GM11168 (cell line): ENCODE data around the gene ATXN7.

Source experiments
- in situ Hi-C: fragments of 300-500 bp; cut with MboI; formaldehyde crosslinking; loops from one replicate; pipeline ENCODE4 v1.12.0; 2022; ENCODE audit warnings: low sequenced_read_pairs; ENCODE audit not compliant: unreplicated experiment

Gene ATXN7, protein sequence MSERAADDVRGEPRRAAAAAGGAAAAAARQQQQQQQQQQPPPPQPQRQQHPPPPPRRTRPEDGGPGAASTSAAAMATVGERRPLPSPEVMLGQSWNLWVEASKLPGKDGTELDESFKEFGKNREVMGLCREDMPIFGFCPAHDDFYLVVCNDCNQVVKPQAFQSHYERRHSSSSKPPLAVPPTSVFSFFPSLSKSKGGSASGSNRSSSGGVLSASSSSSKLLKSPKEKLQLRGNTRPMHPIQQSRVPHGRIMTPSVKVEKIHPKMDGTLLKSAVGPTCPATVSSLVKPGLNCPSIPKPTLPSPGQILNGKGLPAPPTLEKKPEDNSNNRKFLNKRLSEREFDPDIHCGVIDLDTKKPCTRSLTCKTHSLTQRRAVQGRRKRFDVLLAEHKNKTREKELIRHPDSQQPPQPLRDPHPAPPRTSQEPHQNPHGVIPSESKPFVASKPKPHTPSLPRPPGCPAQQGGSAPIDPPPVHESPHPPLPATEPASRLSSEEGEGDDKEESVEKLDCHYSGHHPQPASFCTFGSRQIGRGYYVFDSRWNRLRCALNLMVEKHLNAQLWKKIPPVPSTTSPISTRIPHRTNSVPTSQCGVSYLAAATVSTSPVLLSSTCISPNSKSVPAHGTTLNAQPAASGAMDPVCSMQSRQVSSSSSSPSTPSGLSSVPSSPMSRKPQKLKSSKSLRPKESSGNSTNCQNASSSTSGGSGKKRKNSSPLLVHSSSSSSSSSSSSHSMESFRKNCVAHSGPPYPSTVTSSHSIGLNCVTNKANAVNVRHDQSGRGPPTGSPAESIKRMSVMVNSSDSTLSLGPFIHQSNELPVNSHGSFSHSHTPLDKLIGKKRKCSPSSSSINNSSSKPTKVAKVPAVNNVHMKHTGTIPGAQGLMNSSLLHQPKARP

DNA sequence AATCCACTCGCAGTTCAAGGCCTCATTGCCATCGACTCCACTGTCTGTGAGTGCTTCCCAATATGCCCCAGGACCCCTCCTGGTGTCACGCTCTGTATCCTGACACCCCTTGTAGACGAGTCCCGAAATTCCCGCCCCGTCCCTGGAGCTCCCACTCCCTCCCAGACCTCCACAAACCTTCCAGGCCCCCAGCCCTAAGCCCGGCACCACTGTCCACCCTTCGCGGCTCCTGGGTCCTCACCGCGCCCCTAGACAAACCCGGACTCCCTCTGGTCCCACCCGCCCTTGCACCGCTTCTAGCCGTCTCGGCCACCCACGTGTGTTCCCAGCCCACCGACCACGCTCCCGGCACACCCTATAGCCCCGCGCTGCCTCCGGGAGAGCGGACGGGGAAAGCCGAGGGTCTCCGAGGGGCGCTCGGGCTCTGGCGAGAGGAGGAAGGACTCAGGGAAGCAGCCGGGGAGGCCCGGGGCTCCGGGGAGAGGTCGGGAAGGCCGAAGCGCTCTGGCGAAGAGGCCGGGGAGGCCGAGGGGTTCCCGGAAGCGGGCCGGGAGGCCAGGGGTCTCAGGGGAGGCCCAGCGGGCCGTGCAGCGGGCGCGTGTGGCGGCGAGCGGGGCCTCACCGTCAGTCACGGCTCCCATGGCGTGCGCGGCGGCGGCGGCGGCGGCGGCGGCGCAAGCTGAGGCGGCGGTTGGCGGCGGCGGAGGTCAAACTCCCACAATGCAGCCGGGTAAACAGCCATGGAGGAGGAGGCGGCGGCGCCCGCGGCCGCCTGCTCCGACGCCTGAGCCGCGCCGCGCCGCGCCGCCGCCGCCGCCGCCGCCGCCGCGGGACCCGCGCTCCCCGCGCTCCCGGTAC lies at the start of gene ATXN7, which contains the start of gene THOC7:
Gene ATXN7 (plus strand): TSS at position 718 of the 858 bp plus-strand sequence. CDS start 48,732 bp downstream, outside the sequence.
Gene THOC7 (minus strand): TSS at position 656 of the 858 bp plus-strand sequence. CDS start 15 bp downstream, at position 641.
- in situ Hi-C loops, result no loop called here

DNA sequence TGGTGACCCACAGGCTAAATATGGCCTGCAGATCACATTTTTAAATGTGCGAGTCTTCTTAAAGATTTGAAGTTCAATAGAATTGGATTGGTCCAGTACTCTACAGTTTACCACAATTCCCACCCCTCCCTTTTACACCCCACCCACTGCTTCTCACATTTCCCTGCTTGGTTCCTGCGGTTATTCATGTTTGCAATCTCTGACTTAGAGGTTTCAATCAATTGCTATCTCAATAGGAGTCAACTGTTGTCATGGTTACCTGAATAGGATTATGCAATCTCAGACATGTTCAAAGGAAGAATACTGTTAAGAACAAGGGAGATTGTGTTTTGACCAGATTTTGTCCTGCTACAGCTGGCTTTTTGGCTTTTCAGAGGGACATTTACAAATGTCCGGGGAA lies 49.4 kb upstream of the ATXN7 start:
- in situ Hi-C loops, result no loop called here

DNA sequence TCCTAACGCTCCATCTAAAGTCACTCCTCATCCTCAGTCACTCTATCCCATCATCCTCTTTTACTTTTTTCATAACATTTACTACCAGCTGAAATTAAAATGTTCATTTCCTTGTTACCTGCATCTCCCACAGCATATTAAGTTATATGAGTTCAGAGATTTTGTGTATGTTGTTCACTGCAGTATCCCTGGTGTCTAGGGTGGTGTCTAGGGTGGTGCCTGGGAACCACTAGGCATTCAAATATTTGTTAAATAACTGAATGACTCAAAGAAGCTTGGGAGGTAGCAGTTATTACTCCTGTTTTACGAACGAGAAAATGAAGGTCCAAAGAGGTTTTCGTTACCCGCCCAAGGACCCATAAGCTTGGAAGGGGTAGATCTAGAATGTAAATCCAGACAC lies 46.4 kb upstream of the ATXN7 start:
- in situ Hi-C loops, result loop anchor here (5.0 kb wide), 1 partner anchor 465 kb away; no protein-coding TSS in a partner anchor

DNA sequence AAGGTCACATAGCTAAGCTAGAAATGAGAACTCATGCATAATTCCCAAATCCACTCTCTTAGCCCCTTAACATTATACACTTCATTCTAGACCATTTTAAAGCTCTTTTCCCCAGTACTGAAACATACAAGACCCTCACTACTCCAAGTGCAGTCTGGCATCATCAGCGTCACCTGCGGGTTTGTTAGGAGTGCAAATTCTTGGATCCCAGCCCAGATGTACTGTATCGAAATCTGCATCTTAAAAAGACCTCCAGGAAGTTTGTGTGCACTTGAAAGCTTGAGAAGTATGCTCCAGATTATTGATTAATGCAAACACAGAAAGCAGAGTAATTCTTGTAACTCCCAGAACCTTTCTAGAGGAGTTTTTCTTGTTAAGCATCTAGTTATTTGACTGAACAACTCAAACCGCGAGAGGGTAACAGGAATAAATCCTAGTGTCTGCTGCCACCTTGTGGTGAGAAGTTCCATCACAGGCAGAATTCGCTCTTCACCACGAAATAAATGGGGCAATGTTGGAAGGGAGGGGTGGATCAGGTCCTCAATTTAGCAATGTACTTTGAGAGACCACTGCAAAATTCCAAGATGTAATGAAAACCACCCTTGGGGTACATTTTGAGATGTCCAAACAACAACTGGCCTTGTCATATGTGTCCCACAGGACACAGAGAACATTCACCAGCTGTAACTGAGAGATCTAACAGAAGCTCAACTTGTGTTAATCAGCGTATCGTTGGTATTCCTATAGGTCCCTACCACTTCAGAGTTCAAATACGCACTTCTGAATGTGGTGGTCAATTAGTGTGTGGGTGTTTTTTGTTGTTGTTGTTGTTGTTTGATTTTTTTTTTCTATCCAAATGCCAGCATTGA lies 45.2 kb upstream of the ATXN7 start:
- in situ Hi-C loops, result loop anchor here (5.0 kb wide), 1 partner anchor 466 kb away; no protein-coding TSS in a partner anchor

DNA sequence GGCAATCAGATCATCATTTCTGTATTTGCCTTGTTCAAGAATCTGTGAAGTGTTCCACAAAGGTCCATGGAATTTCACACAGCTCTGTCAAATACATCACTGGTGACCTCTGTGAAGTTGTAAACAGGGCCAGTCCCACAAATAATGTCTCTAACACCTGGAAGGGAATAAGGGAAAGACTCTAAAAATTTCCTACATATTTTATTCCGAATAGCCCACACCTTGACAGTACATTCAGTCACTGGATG lies 44.6 kb upstream of the ATXN7 start, which contains the start of gene C3orf49:
Gene C3orf49 (plus strand): TSS at position 149 of the 248 bp plus-strand sequence. CDS start 173 bp downstream, outside the sequence.
- in situ Hi-C loops, result loop anchor here (5.0 kb wide), 1 partner anchor 467 kb away; no protein-coding TSS in a partner anchor

DNA sequence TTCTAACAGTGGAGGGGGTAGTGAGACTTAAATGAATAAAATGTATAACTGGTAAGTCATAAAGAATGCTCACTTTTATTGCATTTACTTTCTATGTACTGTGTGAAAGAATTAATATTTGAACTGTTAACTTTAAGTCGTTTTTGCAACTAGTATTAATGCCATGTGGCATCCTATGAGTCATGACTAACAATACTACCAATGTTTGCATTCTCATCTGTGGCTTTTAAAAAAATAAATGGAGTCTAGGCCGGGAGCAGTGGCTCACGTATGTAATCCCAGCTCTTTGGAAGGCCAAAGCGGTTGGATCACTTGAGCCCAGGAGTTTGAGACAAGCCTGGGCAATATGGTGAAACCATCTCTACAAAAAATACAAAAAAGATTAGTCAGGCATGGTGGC lies 39.4 kb upstream of the ATXN7 start:
- in situ Hi-C loops, result no loop called here

DNA sequence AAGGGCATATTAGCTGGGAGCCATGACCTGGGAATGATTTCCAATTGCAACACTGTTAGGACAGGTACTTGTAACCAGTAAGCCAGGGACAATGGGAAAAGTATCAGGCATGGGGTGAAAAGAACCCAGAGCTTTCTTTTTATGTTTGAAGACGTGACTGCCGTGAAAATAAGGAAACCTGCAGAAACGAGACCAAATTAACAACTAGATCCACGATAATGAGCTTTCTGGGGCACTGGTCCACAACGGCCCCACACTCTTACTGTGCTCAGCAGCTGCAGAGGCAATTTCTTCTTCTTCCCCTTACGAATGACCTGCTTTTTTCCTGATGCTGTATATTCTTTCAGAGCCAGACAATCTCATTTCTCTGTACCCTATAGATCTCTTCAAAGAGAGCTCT lies 33.1 kb upstream of the ATXN7 start:
- in situ Hi-C loops, result no loop called here

DNA sequence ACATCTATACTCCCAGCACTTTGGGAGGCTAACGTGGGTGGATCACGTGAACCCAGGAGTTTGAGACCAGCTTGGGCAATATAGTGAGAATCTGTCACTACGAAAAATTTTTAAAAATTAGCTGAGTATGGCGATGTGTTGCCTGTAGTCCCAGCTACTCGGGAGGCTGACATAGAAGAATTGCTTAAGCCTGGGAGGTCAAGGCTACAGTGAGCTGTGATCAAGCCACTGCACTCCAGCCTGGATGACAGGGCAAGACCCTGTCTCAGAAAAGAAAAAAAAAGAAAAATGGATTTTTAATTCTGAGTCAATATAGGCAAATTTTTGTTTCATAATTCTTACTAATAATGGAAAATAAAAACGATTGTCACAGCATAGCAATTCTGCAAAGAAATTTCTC lies 31.3 kb upstream of the ATXN7 start:
- in situ Hi-C loops, result no loop called here

DNA sequence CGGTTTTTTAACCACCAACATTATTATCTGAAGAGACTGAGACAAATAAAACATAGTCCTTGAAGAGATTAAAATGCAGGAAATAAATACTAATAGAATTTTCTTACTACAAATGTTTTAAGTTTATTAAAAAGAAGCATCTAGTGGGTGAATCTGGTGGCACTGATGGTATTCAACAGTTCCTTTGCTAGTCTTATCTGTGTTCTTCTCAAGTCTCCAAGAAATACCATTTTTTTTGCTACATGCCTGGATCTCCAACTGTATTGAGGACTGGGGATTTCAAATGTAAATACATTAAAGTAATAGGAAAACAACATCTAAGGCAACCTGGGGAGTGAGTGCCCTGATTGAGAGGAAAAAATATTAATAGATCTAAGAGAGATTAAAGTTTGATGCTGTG lies 22.0 kb upstream of the ATXN7 start:
- in situ Hi-C loops, result no loop called here

DNA sequence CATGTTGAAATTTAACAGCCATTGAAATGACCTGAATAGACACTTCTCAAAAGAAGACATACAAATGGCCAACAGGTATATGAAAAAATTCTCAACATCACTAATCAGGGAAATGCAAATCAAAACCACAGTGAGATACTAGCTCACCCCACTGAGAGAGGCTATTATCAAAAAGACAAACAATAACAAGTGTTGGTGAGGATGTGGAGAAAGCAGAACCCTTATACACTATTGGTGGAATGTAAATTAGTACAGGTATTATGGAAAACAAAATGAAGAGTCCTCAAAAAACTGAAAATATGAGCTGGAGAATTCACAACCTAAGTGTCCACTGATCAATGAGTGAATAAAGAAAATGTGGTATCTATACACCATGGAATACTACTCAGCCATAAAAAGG lies 21.5 kb upstream of the ATXN7 start:
- in situ Hi-C loops, result no loop called here

DNA sequence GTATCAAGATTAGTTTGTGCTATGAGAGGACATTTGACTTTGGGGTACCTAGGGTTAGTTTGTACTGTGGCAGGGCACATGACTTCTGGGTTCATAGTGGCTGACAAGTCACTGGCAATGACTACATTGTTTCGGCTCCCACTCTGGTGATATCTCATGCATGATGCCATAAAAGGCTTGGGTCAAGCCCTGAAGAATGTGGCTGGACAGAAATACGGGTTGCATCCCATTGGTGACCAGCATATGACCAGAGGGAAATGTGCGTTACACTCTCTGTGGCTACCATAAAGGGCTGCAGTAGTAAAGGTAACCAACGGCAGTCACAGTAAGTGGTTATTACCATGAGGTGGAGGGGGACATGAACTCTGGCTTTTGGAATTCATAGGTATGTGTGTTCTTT lies 18.5 kb upstream of the ATXN7 start:
- in situ Hi-C loops, result no loop called here

DNA sequence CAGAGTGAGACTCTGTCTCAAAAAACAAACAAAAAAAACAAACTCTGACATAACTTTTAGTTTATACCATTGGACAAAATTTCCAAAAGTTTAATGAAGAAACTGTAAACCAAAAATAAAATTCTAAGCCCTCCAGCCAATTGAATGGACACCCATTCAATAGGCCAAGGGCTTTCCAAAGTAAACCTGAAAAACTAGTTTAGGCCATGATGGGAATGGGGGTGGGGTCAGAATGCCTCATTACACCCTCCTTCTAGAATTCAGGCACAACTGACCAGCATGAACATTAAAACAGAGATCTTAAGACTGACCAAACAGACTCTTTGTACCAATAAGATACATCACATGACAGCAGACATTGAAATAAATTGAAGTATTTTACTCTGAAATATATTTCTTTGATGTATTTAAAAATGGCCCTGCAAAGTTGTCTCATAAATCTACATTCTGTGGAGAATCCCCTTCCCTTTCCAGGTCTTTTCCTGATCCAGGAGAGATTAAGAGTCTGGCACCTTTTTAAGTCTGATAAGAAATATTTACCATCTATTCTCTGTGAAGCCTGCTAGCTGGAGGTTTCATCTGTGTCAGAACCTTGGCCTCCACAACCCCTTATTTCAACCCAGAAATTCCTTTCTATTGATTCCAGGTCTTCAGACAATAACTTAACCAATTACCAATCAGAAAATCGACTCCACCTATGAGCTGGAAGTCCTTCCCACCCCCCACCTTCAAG lies 15.8 kb upstream of the ATXN7 start:
- in situ Hi-C loops, result no loop called here

DNA sequence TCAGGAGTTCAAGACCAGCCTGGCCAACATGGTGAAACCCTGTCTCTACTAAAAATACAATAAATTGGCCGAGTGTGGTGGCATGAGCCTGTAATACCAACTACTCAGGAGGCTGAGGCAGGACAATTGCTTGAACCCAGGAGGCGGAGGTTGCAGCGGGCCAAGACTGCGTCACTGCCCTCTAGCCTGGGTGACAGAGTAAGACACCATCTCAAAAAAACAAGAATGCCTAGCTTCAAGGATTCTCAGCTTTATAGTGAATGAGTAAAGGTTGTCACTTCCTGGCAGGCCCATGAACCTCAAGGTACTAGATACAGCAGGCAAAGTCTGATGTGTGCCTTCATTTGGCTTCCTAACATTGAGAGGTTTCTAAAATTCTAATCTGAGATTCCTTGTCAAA lies 14.5 kb upstream of the ATXN7 start:
- in situ Hi-C loops, result no loop called here

DNA sequence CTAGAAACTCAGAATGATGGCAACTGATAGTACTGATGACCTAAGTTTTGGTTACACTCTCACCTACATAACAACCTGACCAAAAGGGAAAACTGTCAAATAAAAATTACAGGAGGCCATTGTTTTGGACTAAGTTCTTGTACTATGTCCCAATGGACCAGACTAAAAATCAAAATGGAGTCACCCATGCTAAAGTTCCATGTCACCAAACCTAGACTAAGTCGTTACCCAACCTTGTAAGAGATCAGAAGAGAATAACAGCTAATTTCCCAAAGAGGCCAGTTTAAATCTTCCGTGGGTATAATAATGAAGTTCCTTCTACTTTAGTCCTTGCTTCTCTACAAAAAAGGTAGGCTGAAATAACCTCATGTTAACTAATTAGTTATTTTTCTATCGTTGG lies 12.4 kb upstream of the ATXN7 start:
- in situ Hi-C loops, result no loop called here

DNA sequence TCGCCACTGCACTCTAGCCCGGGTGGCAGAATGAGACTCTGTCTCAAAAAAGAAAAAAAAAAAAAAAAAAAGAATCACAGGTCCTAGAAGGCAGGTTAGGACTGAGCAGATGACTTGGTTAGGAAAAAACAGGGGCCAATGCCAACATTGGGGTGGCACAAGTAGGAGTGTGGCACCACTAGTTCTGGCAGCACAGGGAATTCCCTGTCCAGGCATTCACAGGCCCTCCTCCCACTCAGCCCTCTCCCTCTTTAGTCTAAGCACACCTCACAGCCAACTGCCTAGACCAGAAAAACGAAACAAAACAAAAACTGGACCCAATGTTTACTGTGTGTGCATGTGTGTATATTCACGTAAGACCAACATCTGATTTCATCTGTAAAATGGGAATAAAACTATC lies 10.6 kb upstream of the ATXN7 start:
- in situ Hi-C loops, result no loop called here

DNA sequence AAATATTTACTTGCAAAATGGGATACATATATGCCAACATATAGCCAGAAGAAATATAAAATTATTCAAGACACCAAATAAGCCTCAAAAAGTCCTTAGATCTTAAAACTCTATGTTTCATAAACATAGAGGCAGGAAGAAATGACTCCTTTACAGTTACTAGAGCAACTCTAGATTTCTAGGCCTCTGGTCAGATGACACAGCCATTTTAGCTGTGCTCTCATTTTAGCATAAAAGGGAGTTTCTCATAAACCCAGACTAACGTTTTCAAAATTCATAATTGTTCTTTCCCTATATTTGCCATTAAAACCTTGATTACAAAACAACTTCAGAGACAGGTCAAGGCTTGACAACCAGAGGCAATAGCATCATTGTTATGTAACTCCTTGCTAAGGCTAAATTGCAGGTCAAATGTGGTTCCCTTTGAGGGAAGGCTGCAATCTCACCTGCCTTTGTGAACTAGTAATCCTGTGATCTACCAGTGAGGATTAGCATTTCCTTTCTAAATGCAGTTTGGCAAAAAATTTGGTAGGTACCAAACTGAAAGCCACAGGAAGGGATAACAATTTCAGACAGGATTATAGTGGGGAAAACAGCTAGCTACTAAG lies 8.2 kb upstream of the ATXN7 start:
- in situ Hi-C loops, result no loop called here

DNA sequence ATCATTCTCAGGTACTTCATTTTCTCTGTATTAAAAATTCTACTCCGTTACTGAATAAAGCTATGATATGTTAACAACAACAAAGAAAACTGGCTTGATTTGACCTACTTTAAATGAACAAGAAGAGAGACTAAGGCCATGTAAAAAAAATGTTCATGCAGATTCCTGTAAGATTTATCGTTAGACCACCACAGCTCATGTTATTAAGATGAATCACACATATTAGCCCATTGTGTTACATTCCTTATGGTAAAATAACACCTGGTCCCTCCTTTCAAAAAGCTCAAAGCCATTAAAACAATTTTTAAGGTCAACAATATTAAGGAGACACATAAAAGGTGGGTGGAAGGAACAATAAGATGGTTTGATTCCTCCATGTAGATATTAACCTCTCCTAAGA lies 6.4 kb upstream of the ATXN7 start:
- in situ Hi-C loops, result no loop called here

DNA sequence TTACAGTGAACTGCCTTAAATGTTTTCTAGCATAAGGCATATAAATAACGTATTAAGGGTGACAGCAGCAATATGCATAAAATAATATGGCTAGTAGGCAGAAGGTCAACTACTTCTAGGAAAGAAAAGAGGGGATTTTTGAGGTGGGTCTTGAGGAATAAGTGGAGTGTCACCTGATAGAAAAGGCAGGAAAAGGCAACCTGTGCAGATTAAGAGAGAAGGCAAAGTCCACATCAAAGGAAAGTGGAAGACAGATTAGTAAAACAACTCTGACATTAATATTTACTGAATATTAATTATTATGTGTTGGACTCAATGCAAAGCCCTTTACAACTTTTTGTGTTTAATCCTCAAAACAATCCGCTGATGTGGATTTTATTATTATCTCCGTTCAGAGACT lies 2.9 kb upstream of the ATXN7 start:
- in situ Hi-C loops, result no loop called here
